Parathyroid adenoma (tissue), 2 donors: Measurements from ENCODE around the gene LMX1B.

Experiments
- H2AFZ ChIP-seq: fragments of 300-600 bp; sonication (generic); one replicate; pipeline ENCODE4 v1.7.0; 2017; ENCODE audit warnings: antibody characterized with exemption, mild to moderate bottlenecking
- H3K27ac ChIP-seq: fragments of 300-600 bp; sonication (generic); one replicate; pipeline ENCODE4 v1.7.0; 2017
- H3K27me3 ChIP-seq: fragments of 300-600 bp; sonication (generic); one replicate; pipeline ENCODE4 v1.7.0; 2017; ENCODE audit warnings: low read length; ENCODE audit not compliant: control insufficient read depth, insufficient read depth
- H3K36me3 ChIP-seq: fragments of 300-600 bp; sonication (generic); one replicate; pipeline ENCODE4 v1.7.0; 2017; ENCODE audit warnings: low read length; ENCODE audit not compliant: control insufficient read depth, insufficient read depth
- H3K4me1 ChIP-seq: fragments of 300-600 bp; sonication (generic); one replicate; pipeline ENCODE4 v1.7.0; 2017; ENCODE audit warnings: control low read depth
- H3K4me2 ChIP-seq: fragments of 300-600 bp; sonication (generic); one replicate; pipeline ENCODE4 v1.7.0; 2017; ENCODE audit warnings: low read length
- H3K4me3 ChIP-seq: fragments of 300-600 bp; sonication (generic); one replicate; pipeline ENCODE4 v1.7.0; 2017; ENCODE audit warnings: low read depth, low read length
- H3K79me2 ChIP-seq: fragments of 300-600 bp; sonication (generic); one replicate; pipeline ENCODE4 v1.7.0; 2017; ENCODE audit warnings: control low read depth
- H3K9ac ChIP-seq: fragments of 300-600 bp; sonication (generic); one replicate; pipeline ENCODE4 v1.7.0; 2017; ENCODE audit warnings: mild to moderate bottlenecking
- H3K9me3 ChIP-seq: fragments of 300-600 bp; sonication (generic); one replicate; pipeline ENCODE4 v1.7.0; 2017; ENCODE audit warnings: low read length; ENCODE audit not compliant: control insufficient read depth
- CTCF ChIP-seq: fragments of 300-600 bp; sonication (generic); IDR thresholded peaks from one replicate; pipeline ENCODE4 v1.7.0; 2017; ENCODE audit warnings: antibody characterized with exemption, mild to moderate bottlenecking
- donor health status: primary hyperparathyroidism.

LMX1B gene

DNA sequence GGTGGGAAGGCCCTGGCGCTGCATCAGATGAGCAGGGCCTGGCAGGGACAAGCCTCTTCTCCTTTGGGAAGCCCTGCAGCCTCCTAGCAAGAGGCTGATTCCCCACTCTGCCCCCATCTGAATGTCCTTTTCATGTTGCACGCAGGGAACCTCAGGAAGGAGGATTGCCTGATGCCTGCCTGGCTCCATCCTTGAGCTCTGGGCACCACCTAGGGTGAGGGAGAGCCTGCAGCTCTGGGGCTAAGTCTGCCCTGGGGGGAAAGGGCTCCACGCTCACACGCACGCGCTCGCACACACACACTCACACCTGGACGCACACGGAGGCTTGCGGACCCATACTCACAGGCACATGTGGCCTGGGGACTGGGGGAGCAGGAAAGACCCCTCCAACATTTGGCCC, 86.6 kb downstream of the LMX1B start:
- no peak overlapping the region for H2AFZ ChIP-seq
- no peak overlapping the region for H3K4me3 ChIP-seq
- H3K9ac ChIP-seq, result no peak overlapping the region
- no peaks in the 10 kb centered on the region for H3K79me2 ChIP-seq
- no peaks in the 10 kb centered on the region for H3K9me3 ChIP-seq
- H3K4me2 ChIP-seq, result no peak overlapping the region
- H3K36me3 ChIP-seq, result no peaks in the 10 kb centered on the region
- H3K4me1 ChIP-seq, result peaks cover 10% of the 10 kb centered on the region
- H3K27ac ChIP-seq, result no peak overlapping the region
- H3K27me3 ChIP-seq, result no peaks in the 10 kb centered on the region
- TF ChIP-seq CTCF, result no peak

GRCh38 chr9:126700903-126701812, 87.4 kb downstream of the LMX1B start:
- peaks cover 10% of the 10 kb centered on the region for H3K4me1 ChIP-seq
- no peak overlapping the region for H2AFZ ChIP-seq
- TF ChIP-seq CTCF, result no peak
- no peaks in the 10 kb centered on the region for H3K36me3 ChIP-seq
- H3K4me3 ChIP-seq, result no peak overlapping the region
- H3K4me2 ChIP-seq, result peak overlapping the region; percentile 9
- H3K79me2 ChIP-seq, result no peaks in the 10 kb centered on the region
- H3K27ac ChIP-seq, result no peak overlapping the region
- no peaks in the 10 kb centered on the region for H3K27me3 ChIP-seq
- no peaks in the 10 kb centered on the region for H3K9me3 ChIP-seq
- no peak overlapping the region for H3K9ac ChIP-seq

DNA sequence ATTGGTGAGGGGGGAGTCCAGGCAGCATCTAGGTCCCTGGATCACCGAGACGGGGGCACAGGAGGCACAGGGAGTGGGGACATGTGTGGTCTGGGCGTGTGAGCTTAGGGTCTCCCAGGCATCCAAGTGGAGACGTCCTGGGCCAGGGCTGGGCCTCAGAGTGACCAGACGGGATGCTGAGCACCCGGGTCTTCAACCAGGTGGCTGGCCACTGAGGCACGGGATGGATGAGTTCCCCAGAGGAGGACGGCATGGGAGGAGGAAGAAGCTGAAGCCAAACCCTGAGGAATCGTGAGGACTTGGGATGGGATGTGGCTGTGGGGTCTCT, 88.0 kb downstream of the LMX1B start:
- Histone ChIP-seq H3K79me2 (no peaks in the 10 kb centered on the region), H3K4me3 (no peak overlapping the region), H3K36me3 (no peaks in the 10 kb centered on the region), H3K4me1 (peaks cover 10% of the 10 kb centered on the region), H3K27ac (no peak overlapping the region), H3K9ac (no peak overlapping the region), H3K27me3 (no peaks in the 10 kb centered on the region), H2AFZ (no peak overlapping the region), H3K4me2 (peak overlapping the region; percentile 9), H3K9me3 (no peaks in the 10 kb centered on the region)
- no peak for TF ChIP-seq CTCF

DNA sequence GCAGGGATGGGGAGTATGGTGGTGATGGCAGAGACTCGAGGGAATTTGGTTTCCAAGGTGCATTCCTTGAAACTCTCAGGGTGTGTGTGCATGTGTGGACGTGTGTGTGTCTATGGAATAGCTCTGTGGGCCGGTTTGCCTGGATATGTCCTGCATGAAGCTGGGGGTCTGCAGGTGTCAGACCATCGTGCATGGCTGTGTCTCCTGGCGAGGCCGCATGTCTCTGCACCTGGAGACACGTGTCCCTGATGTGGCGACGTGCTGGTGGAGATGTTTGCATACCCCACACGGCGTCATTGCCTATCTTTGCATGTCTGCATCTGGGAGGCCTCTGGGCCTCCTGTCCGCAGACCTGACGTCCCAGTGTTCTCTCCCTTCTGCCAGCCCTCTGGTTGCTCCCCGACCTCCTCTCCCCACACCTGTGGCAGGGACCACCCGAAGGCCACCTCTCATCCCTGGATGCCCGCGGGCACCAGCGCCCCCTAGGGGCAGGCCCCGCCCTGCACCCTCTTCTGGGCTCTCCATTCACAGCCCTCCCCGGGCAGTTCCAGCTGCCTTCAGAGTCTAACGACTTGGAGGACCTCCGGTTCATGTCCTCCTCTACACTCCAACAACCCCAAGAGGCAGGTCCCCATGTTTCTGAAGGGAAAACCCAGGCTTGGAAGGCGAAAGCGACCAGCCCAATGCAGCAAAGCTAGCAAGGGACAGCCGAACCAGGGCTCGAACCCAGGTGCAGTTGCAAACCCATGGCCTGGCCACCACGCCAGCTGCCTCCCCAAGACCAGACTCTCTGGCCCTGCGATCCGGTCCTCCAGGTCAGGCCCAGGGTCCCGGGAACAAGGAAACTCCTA, 88.6 kb downstream of the LMX1B start:
- Histone ChIP-seq H3K27me3 (no peaks in the 10 kb centered on the region), H3K4me1 (peaks cover 10% of the 10 kb centered on the region), H2AFZ (no peak overlapping the region), H3K9me3 (no peaks in the 10 kb centered on the region), H3K9ac (no peak overlapping the region), H3K27ac (no peak overlapping the region), H3K36me3 (no peaks in the 10 kb centered on the region), H3K4me2 (no peak overlapping the region), H3K4me3 (no peak overlapping the region), H3K79me2 (no peaks in the 10 kb centered on the region)
- no peak for TF ChIP-seq CTCF
